ENCODE measurements around the gene SRGN.

The SRGN gene

DNA sequence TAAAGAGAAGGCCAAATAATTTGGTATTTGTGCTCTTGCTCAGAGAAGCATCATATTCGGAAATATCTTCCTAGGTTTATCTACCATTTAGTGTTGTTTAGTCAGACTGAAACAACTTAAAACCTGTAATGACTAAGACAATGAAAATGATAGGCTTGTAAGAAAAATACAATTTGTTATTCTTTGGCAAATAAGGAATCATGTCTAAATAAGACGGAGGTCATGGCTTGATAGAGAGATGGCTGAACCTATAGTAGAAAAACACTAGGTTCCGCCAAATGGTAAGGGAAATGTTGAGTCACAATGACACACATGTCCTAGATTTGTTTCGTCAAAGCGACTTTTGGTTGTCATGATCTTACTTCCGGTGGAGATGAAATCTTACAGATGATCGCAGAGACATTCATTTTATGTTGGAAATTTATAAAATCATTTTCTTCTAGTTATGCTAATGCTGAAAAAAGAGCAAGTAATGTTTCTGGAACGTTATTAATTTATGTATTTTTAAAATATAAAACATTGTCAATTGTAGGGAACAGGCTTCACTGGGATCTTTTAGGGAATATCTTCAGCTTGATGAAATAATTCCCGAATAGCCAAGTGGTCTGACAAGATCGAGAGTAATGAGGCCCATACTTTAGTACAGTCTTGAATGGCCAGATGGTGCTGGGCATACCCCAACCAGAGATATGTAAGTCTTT lies 1.0 kb downstream of the SRGN start:
- H3K79me1 ChIP-seq (replicated peaks; ENCODE audit: low read length, poor library complexity, severe bottlenecking), result no peaks in the 10 kb centered on the region
- WGBS, result 90% methylated on average over 8 of the region's 10 CpGs

DNA sequence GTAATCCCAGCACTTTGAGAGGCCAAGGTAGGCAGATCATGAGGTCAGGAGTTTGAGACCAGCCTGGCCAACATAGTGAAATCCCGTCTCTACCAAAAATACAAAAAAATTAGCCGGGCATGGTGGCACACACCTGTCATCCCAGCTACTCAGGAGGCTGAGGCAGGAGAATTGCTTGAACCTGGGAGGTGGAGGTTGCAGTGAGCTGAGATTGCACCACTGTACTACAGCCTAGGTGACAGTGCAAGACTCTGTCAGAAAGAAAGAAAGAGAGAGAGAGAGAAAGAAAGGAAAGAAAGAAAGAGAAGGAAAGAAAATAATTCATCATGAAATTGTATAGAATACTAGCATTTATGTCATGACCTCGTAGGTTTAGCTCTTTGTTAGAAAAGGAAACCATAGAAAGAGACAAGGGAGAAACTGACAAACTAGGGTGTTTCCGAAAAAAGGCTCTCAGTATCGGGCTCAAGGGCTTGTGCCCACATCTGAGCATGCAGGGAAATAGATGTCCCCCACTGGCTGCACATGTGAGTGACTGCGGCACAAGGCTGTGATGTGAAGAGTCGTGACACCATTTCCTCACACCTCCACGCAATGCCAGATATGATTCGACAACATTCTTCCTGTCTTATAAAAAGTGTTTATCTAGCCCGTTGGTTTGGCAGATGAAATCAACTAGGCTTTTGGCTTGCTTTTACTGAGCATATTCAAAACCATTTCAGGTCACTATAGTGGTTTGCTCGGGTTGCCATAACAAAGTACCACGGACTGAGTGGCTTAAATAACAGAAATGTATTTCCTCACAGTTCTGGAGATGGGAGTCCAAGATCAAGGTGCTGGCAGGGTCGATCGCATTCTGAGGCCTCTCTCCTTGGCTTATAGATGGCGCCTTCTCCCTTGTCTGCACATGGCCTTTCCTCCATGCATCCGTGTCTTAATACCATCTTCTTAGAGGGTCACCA lies 2.0 kb downstream of the SRGN start:
- no peak overlapping the region for H2BK15ac ChIP-seq (ENCODE audit: low read depth, poor library complexity, severe bottlenecking)
- H3K14ac ChIP-seq (ENCODE audit: low read length in 2 of 2), result no peak overlapping the region
- no peak overlapping the region for H4K91ac ChIP-seq (ENCODE audit: low read length)
- H3K4me3 ChIP-seq (ENCODE audit: insufficient read depth in 1 of 2, low read depth in 1 of 2, low read length in 2 of 2), result peak overlapping the region in 1 of 2 experiments; percentile 33
- H2AK5ac ChIP-seq (ENCODE audit: low read length, severe bottlenecking), result peak overlapping the region; percentile 81
- no peaks in the 10 kb centered on the region for H3K36me3 ChIP-seq (ENCODE audit: control insufficient read depth in 1 of 2, insufficient read depth in 2 of 2, low read depth in 1 of 2, low read length in 2 of 2)
- H3K27ac ChIP-seq (ENCODE audit: low read length, poor library complexity, severe bottlenecking), result no peak overlapping the region
- H3K27me3 ChIP-seq (ENCODE audit: control insufficient read depth in 1 of 2, insufficient read depth in 1 of 2, low read length in 2 of 2), result no peaks in the 10 kb centered on the region
- no peak overlapping the region for H3K9ac ChIP-seq (ENCODE audit: low read length)
- H2BK12ac ChIP-seq (ENCODE audit: low read length in 2 of 2), result no peak overlapping the region
- H3K23ac ChIP-seq (ENCODE audit: low read length in 2 of 2), result no peak overlapping the region
- WGBS, result 85% methylated on average over 15 of the region's 16 CpGs
- H3K4me2 ChIP-seq (ENCODE audit: low read length, poor library complexity, severe bottlenecking), result no peak overlapping the region
- DNase-seq, result no peak
- no peak overlapping the region for H3K4ac ChIP-seq (ENCODE audit: low read depth in 1 of 2, low read length in 2 of 2)
- no peak overlapping the region for H2BK120ac ChIP-seq (ENCODE audit: low read depth, low read length)
- H2BK5ac ChIP-seq (ENCODE audit: low read depth, low read length, poor library complexity, severe bottlenecking), result no peak overlapping the region
- peak overlapping the region; percentile 66 for H4K8ac ChIP-seq (ENCODE audit: low read length)
- peaks cover 6% of the 10 kb centered on the region for H3K4me1 ChIP-seq (ENCODE audit: control insufficient read depth, insufficient read depth, low read depth, low read length)
- peaks cover 2% of the 10 kb centered on the region for H3K79me1 ChIP-seq (replicated peaks; ENCODE audit: low read length, poor library complexity, severe bottlenecking)
- H3K18ac ChIP-seq (ENCODE audit: low read depth in 1 of 2, low read length in 2 of 2), result no peak overlapping the region
- no peak overlapping the region for H2AFZ ChIP-seq (ENCODE audit: low read depth, low read length)
- no peaks in the 10 kb centered on the region for H3K9me3 ChIP-seq (ENCODE audit: control insufficient read depth, low read length)

More for the DNA sequence above, 1.0 kb downstream of the SRGN start:
- Histone ChIP-seq H3K4ac (ENCODE audit: low read depth in 1 of 2, low read length in 2 of 2) (no peak overlapping the region), H3K27me3 (ENCODE audit: control insufficient read depth in 1 of 2, insufficient read depth in 1 of 2, low read length in 2 of 2) (no peaks in the 10 kb centered on the region), H2BK15ac (ENCODE audit: low read depth, poor library complexity, severe bottlenecking) (no peak overlapping the region), H4K91ac (ENCODE audit: low read length) (no peak overlapping the region), H3K23ac (ENCODE audit: low read length in 2 of 2) (no peak overlapping the region), H3K27ac (ENCODE audit: low read length, poor library complexity, severe bottlenecking) (peak overlapping the region; percentile 51), H2AFZ (ENCODE audit: low read depth, low read length) (no peak overlapping the region), H3K14ac (ENCODE audit: low read length in 2 of 2) (no peak overlapping the region), H3K18ac (ENCODE audit: low read depth in 1 of 2, low read length in 2 of 2) (no peak overlapping the region), H4K8ac (ENCODE audit: low read length) (no peak overlapping the region), H2BK120ac (ENCODE audit: low read depth, low read length) (no peak overlapping the region), H2BK12ac (ENCODE audit: low read length in 2 of 2) (no peak overlapping the region), H3K4me2 (ENCODE audit: low read length, poor library complexity, severe bottlenecking) (peak overlapping the region; percentile 49), H3K36me3 (ENCODE audit: control insufficient read depth in 1 of 2, insufficient read depth in 2 of 2, low read depth in 1 of 2, low read length in 2 of 2) (no peaks in the 10 kb centered on the region), H2AK5ac (ENCODE audit: low read length, severe bottlenecking) (no peak overlapping the region), H3K9ac (ENCODE audit: low read length) (peak overlapping the region; percentile 56), H3K4me1 (ENCODE audit: control insufficient read depth, insufficient read depth, low read depth, low read length) (peaks cover 6% of the 10 kb centered on the region), H2BK5ac (ENCODE audit: low read depth, low read length, poor library complexity, severe bottlenecking) (no peak overlapping the region), H3K4me3 (ENCODE audit: insufficient read depth in 1 of 2, low read depth in 1 of 2, low read length in 2 of 2) (peak overlapping the region in 1 of 2 experiments; percentile 74), H3K9me3 (ENCODE audit: control insufficient read depth, low read length) (no peaks in the 10 kb centered on the region)
- DNase-seq, result no peak

DNA sequence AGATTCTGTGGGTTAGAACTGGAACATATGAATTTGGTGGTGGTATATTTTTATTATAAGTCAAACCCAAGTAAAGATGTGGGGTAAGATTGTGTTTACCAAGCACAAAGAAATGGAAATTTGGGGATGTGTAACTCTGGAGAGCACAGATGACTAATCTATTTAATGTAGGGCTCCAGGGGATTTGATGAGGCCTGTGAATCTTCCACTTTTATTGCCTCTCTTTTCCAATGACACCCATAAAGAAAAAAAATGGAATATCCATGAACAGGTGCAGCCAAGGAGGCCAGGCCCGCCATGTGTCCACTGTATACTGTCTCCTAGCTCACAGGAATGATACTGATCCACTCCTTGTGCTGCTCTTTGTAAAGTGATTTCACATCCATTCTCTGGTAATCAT lies 2.8 kb downstream of the SRGN start:
- no peaks in the 10 kb centered on the region for H3K36me3 ChIP-seq (ENCODE audit: control insufficient read depth in 1 of 2, insufficient read depth in 2 of 2, low read depth in 1 of 2, low read length in 2 of 2)
- peak overlapping the region in 1 of 2 experiments; percentile 33 for H3K4me3 ChIP-seq (ENCODE audit: insufficient read depth in 1 of 2, low read depth in 1 of 2, low read length in 2 of 2)
- no peak overlapping the region for H2AFZ ChIP-seq (ENCODE audit: low read depth, low read length)
- H3K79me1 ChIP-seq (replicated peaks; ENCODE audit: low read length, poor library complexity, severe bottlenecking), result peaks cover 2% of the 10 kb centered on the region
- no peaks in the 10 kb centered on the region for H3K27me3 ChIP-seq (ENCODE audit: control insufficient read depth in 1 of 2, insufficient read depth in 1 of 2, low read length in 2 of 2)
- no peak overlapping the region for H2BK12ac ChIP-seq (ENCODE audit: low read length in 2 of 2)
- H3K14ac ChIP-seq (ENCODE audit: low read length in 2 of 2), result no peak overlapping the region
- H3K9ac ChIP-seq (ENCODE audit: low read length), result no peak overlapping the region
- H3K9me3 ChIP-seq (ENCODE audit: control insufficient read depth, low read length), result no peaks in the 10 kb centered on the region
- H2BK120ac ChIP-seq (ENCODE audit: low read depth, low read length), result no peak overlapping the region
- H2AK5ac ChIP-seq (ENCODE audit: low read length, severe bottlenecking), result no peak overlapping the region
- no peak overlapping the region for H4K8ac ChIP-seq (ENCODE audit: low read length)
- H3K4ac ChIP-seq (ENCODE audit: low read depth in 1 of 2, low read length in 2 of 2), result no peak overlapping the region
- WGBS, result 100% methylated on average over 1 of the region's 1 CpG
- no peak overlapping the region for H4K91ac ChIP-seq (ENCODE audit: low read length)
- peaks cover 6% of the 10 kb centered on the region for H3K4me1 ChIP-seq (ENCODE audit: control insufficient read depth, insufficient read depth, low read depth, low read length)
- peak overlapping the region; percentile 37 for H3K27ac ChIP-seq (ENCODE audit: low read length, poor library complexity, severe bottlenecking)
- no peak overlapping the region for H3K4me2 ChIP-seq (ENCODE audit: low read length, poor library complexity, severe bottlenecking)
- no peak overlapping the region for H3K18ac ChIP-seq (ENCODE audit: low read depth in 1 of 2, low read length in 2 of 2)
- H2BK5ac ChIP-seq (ENCODE audit: low read depth, low read length, poor library complexity, severe bottlenecking), result no peak overlapping the region
- no peak overlapping the region for H3K23ac ChIP-seq (ENCODE audit: low read length in 2 of 2)
- H2BK15ac ChIP-seq (ENCODE audit: low read depth, poor library complexity, severe bottlenecking), result no peak overlapping the region
- peak; percentile 15 for DNase-seq

DNA sequence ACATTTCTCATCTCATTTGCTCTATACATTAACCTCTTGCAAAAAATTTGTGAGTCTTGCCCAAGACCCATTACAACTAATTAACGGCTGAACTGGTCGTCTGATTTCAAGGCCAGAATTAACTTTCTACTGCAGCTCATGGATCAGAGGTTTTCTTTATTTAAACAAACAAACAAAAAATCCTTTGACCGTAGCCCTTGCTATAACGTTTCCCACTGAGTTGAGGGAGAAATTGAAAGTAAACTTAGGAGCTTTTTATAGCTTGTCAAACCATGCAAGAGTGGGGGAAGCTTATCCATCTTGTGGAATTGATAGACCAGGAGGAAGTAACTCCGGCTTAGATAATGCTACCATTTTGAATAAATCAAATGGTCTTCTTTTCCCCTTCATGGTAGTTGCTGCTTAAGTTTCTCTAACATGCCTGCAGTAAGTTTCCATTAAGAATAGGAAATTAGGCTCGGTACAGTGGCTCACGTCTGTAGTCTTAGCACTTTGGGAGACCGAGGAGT lies 3.3 kb downstream of the SRGN start:
- H2BK15ac ChIP-seq (ENCODE audit: low read depth, poor library complexity, severe bottlenecking), result no peak overlapping the region

More for the DNA sequence above, 3.3 kb downstream of the SRGN start:
- Histone ChIP-seq H3K23ac (ENCODE audit: low read length in 2 of 2) (no peak overlapping the region), H2AK5ac (ENCODE audit: low read length, severe bottlenecking) (no peak overlapping the region), H3K18ac (ENCODE audit: low read depth in 1 of 2, low read length in 2 of 2) (no peak overlapping the region), H3K27me3 (ENCODE audit: control insufficient read depth in 1 of 2, insufficient read depth in 1 of 2, low read length in 2 of 2) (no peaks in the 10 kb centered on the region), H3K9ac (ENCODE audit: low read length) (no peak overlapping the region), H3K14ac (ENCODE audit: low read length in 2 of 2) (no peak overlapping the region), H3K79me1 (replicated peaks; ENCODE audit: low read length, poor library complexity, severe bottlenecking) (peaks cover 4% of the 10 kb centered on the region), H2BK12ac (ENCODE audit: low read length in 2 of 2) (no peak overlapping the region), H2AFZ (ENCODE audit: low read depth, low read length) (no peak overlapping the region), H3K4me1 (ENCODE audit: control insufficient read depth, insufficient read depth, low read depth, low read length) (peaks cover 5% of the 10 kb centered on the region), H3K4ac (ENCODE audit: low read depth in 1 of 2, low read length in 2 of 2) (no peak overlapping the region), H3K27ac (ENCODE audit: low read length, poor library complexity, severe bottlenecking) (peak overlapping the region; percentile 37), H3K36me3 (ENCODE audit: control insufficient read depth in 1 of 2, insufficient read depth in 2 of 2, low read depth in 1 of 2, low read length in 2 of 2) (no peaks in the 10 kb centered on the region), H4K91ac (ENCODE audit: low read length) (no peak overlapping the region), H3K9me3 (ENCODE audit: control insufficient read depth, low read length) (no peaks in the 10 kb centered on the region), H2BK120ac (ENCODE audit: low read depth, low read length) (no peak overlapping the region), H3K4me3 (ENCODE audit: insufficient read depth in 1 of 2, low read depth in 1 of 2, low read length in 2 of 2) (no peak overlapping the region), H2BK5ac (ENCODE audit: low read depth, low read length, poor library complexity, severe bottlenecking) (no peak overlapping the region), H4K8ac (ENCODE audit: low read length) (no peak overlapping the region), H3K4me2 (ENCODE audit: low read length, poor library complexity, severe bottlenecking) (peak overlapping the region; percentile 52)
- DNase-seq, result peak; percentile 18
- 79% methylated on average over 8 of the region's 8 CpGs for WGBS
